ENCODE data around the gene KRT5.

DNA sequence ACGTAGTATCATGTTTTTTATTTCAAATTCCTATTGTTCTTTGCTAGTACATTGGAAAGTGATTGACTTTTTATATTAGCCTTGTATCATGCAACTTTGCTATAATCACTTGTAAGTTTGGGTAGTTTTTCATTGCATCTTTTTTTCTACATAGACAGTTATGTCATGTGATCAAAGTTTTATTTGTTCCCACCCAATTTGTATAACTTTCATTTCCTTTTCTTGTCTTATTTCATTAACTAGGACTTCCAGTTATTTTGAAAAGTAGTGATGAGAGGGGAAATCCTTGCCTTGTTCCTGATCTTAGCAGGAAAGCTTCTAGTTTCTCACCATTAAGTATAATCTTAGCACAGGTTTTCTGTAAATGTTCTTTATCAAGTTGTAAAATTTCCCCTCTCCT, 17.3 kb downstream of the KRT5 start:
- TF ChIP-seq, protein P1, sequence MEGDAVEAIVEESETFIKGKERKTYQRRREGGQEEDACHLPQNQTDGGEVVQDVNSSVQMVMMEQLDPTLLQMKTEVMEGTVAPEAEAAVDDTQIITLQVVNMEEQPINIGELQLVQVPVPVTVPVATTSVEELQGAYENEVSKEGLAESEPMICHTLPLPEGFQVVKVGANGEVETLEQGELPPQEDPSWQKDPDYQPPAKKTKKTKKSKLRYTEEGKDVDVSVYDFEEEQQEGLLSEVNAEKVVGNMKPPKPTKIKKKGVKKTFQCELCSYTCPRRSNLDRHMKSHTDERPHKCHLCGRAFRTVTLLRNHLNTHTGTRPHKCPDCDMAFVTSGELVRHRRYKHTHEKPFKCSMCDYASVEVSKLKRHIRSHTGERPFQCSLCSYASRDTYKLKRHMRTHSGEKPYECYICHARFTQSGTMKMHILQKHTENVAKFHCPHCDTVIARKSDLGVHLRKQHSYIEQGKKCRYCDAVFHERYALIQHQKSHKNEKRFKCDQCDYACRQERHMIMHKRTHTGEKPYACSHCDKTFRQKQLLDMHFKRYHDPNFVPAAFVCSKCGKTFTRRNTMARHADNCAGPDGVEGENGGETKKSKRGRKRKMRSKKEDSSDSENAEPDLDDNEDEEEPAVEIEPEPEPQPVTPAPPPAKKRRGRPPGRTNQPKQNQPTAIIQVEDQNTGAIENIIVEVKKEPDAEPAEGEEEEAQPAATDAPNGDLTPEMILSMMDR (conservative IDR thresholded peaks at IDR 0.05) = no peak
- TF ChIP-seq EZH2 (IDR thresholded peaks at IDR 0.05; ENCODE audit: low read depth) = no peak

Data from PC-9 (cell line).